H7 (cell line): ENCODE data around the gene PLCG2. TPM values are rescaled to one million over a fixed set of nuclear protein-coding genes. Genes with fewer than 3 reads are reported as not detected.
"Not testable (repeated sequence)": the region's sequence is repeated elsewhere in the genome, so short reads cannot be mapped to it uniquely, and the experiment has no call there.

Source experiments
- DNase-seq: peaks from one replicate; pipeline ENCODE4 v3.0.0; 2012
- H3K27me3 ChIP-seq: 2 replicates; pipeline ENCODE4 v1.6.0; 2011; ENCODE audit warnings: mild to moderate bottlenecking, low read length; ENCODE audit not compliant: control insufficient read depth, insufficient read depth
- H3K36me3 ChIP-seq: replicated peaks from 2 replicates; pipeline ENCODE4 v1.5.1; 2011; ENCODE audit warnings: low read length; ENCODE audit not compliant: control insufficient read depth, insufficient read depth
- H3K4me3 ChIP-seq: 2 replicates; pipeline ENCODE4 v1.5.1; 2011; ENCODE audit warnings: low read depth, mild to moderate bottlenecking, control low read depth, low read length, moderate library complexity; ENCODE audit not compliant: insufficient read depth
- total RNA-seq: library from RNA; depleted of rRNA; stranded (reverse); fragments of >200 nt; shearing (Covaris generic); gene quantifications from 2 replicates; pipeline ENCODE4 v1.2.3, GENCODE V29; 2014

Gene PLCG2
- total RNA-seq, 1 experiment from 2014 or later: 2.7 TPM

GRCh38 chr16:81873843-81874752 is 95.0 kb downstream of the PLCG2 start:
- no peak overlapping the region for H3K4me3 ChIP-seq

GRCh38 chr16:81875461-81875860 is 96.4 kb downstream of the PLCG2 start:
- no peaks in the 10 kb centered on the region for H3K36me3 ChIP-seq
- H3K27me3 ChIP-seq: no peaks in the 10 kb centered on the region
- H3K4me3 ChIP-seq: no peak overlapping the region
- no peak for DNase-seq

More at GRCh38 chr16:81873843-81874752, 95.0 kb downstream of the PLCG2 start:
- H3K36me3 ChIP-seq: no peaks in the 10 kb centered on the region
- DNase-seq: peak; percentile 74
- no peaks in the 10 kb centered on the region for H3K27me3 ChIP-seq

- Histone ChIP-seq H3K27me3 (no peaks in the 10 kb centered on the region), H3K36me3 (no peaks in the 10 kb centered on the region), H3K4me3 (no peak overlapping the region)
- DNase-seq: no peak
These were observed 97.3 kb downstream of the PLCG2 start for GRCh38 chr16:81876273-81876900.

- not testable (repeated sequence) for H3K36me3 ChIP-seq, H3K27me3 ChIP-seq, H3K4me3 ChIP-seq, DNase-seq
These were observed 98.4 kb downstream of the PLCG2 start for GRCh38 chr16:81877490-81877889.

GRCh38 chr16:81878529-81878928 is 99.4 kb downstream of the PLCG2 start:
- DNase-seq: no peak
- H3K4me3 ChIP-seq: no peak overlapping the region

GRCh38 chr16:81879625-81880024 is 100.5 kb downstream of the PLCG2 start:
- Histone ChIP-seq H3K27me3 (no peaks in the 10 kb centered on the region), H3K36me3 (no peaks in the 10 kb centered on the region), H3K4me3 (no peak overlapping the region)
- DNase-seq: peak; percentile 75

More at GRCh38 chr16:81878529-81878928, 99.4 kb downstream of the PLCG2 start:
- Histone ChIP-seq H3K36me3 (no peaks in the 10 kb centered on the region), H3K27me3 (no peaks in the 10 kb centered on the region)

- H3K36me3 ChIP-seq: no peaks in the 10 kb centered on the region
- no peaks in the 10 kb centered on the region for H3K27me3 ChIP-seq
- no peak overlapping the region for H3K4me3 ChIP-seq
- DNase-seq: no peak
These were observed 101.7 kb downstream of the PLCG2 start for GRCh38 chr16:81880816-81881215.

- DNase-seq: no peak
- Histone ChIP-seq H3K36me3 (no peaks in the 10 kb centered on the region), H3K4me3 (no peak overlapping the region), H3K27me3 (no peaks in the 10 kb centered on the region)
These were observed 102.1 kb downstream of the PLCG2 start for GRCh38 chr16:81881228-81881627.

GRCh38 chr16:81882559-81882958 is 103.5 kb downstream of the PLCG2 start:
- H3K36me3 ChIP-seq: no peaks in the 10 kb centered on the region
- H3K27me3 ChIP-seq: no peaks in the 10 kb centered on the region
- DNase-seq: no peak

GRCh38 chr16:81883235-81883634 is 104.1 kb downstream of the PLCG2 start:
- no peak for DNase-seq

More at GRCh38 chr16:81882559-81882958, 103.5 kb downstream of the PLCG2 start:
- no peak overlapping the region for H3K4me3 ChIP-seq

GRCh38 chr16:81885976-81886586 is 107.0 kb downstream of the PLCG2 start:
- Histone ChIP-seq H3K27me3 (no peaks in the 10 kb centered on the region), H3K4me3 (no peak overlapping the region), H3K36me3 (no peaks in the 10 kb centered on the region)
- peak; percentile 87 for DNase-seq

More at GRCh38 chr16:81883235-81883634, 104.1 kb downstream of the PLCG2 start:
- Histone ChIP-seq H3K27me3 (no peaks in the 10 kb centered on the region), H3K4me3 (no peak overlapping the region), H3K36me3 (no peaks in the 10 kb centered on the region)

- no peak for DNase-seq
- Histone ChIP-seq H3K27me3 (no peaks in the 10 kb centered on the region), H3K36me3 (no peaks in the 10 kb centered on the region; the same call in 1 of the 2 replicates), H3K4me3 (no peak overlapping the region)
These were observed 109.7 kb downstream of the PLCG2 start for GRCh38 chr16:81888520-81889394.

GRCh38 chr16:81891736-81892364 is 112.8 kb downstream of the PLCG2 start:
- no peaks in the 10 kb centered on the region; the same call in 1 of the 2 replicates for H3K36me3 ChIP-seq
- no peak for DNase-seq
- H3K27me3 ChIP-seq: no peaks in the 10 kb centered on the region
- H3K4me3 ChIP-seq: no peak overlapping the region
